A549 (cell line): ENCODE measurements around the gene KTN1. TPM values are rescaled to one million over a fixed set of nuclear protein-coding genes. Genes with fewer than 3 reads are reported as not detected.

Experiments
- ATAC-seq, 2 experiments: fragments of 200-7000 bp in 1 of 2; fragments of >200 bp in 1 of 2; cut with Nextera tagmentation in 1 of 2; cut with Tn5 transposase in 1 of 2; 3 replicates each; pipeline versions ENCODE4 v1.8.0 to v1.9.1; 2018 to 2020; ENCODE audit warnings: mild to moderate bottlenecking in 1 of 2, moderate library complexity in 1 of 2
- CTCF ChIA-PET: fragments of 300-600 bp; sonication (Branson Sonifier 250); formaldehyde crosslinking; extraction: SDS; loops from one replicate; lab custom pipeline; 2021; ENCODE audit warnings: antibody characterized with exemption, inconsistent platforms; lab: Yijun Ruan, JAX
- POLR2A ChIA-PET: fragments of 350-600 bp; formaldehyde crosslinking; extraction: SDS; loops from one replicate; lab custom pipeline; 2021; ENCODE audit warnings: antibody characterized with exemption, inconsistent platforms; lab: Yijun Ruan, JAX
- DNase-seq, 2 experiments: peaks; one replicate each; pipeline versions ENCODE4 v3.0.0 to v3.0.0-alpha.2; 2011 to 2016; ENCODE audit warnings: low read depth in 1 of 2, low spot score in 1 of 2
- FAIRE-seq: peaks from 2 replicates; lab custom pipeline; 2011; peaks lifted over from hg19 to GRCh38; lab: Jason Lieb, UNC
- H3K27ac ChIP-seq, 2 experiments: fragments of >200 bp; sonication (Bioruptor Twin); formaldehyde crosslinking; 3 replicates each; pipeline ENCODE4 v1.5.1; 2016 to 2017
- H3K4me1 ChIP-seq: fragments of >200 bp; sonication (Bioruptor Twin); formaldehyde crosslinking; 3 replicates; pipeline ENCODE4 v1.6.1; 2016
- H3K4me2 ChIP-seq: fragments of >200 bp; sonication (Bioruptor Twin); formaldehyde crosslinking; 3 replicates; pipeline ENCODE4 v1.6.1; 2016
- H3K4me3 ChIP-seq: fragments of >200 bp; sonication (Bioruptor Twin); formaldehyde crosslinking; 3 replicates; pipeline ENCODE4 v1.5.1; 2016
- H3K9me3 ChIP-seq: fragments of >200 bp; sonication (Bioruptor Twin); formaldehyde crosslinking; 3 replicates; pipeline ENCODE4 v1.6.1; 2016
- CEBPB ChIP-seq, 2 experiments: fragments of >200 bp in 1 of 2; sonication (Bioruptor Twin) in 1 of 2; formaldehyde crosslinking in 1 of 2; IDR thresholded peaks; 2 replicates each; pipeline ENCODE4 v1.6.1; 2012 to 2016
- CHD2 ChIP-seq: fragments of 150-350 bp; IDR thresholded peaks from 2 replicates; pipeline ENCODE4 v1.6.1; 2014; ENCODE audit warnings: low read length; ENCODE audit not compliant: partially characterized antibody
- CHD4 ChIP-seq: fragments of 200-600 bp; sonication (generic); IDR thresholded peaks from 2 replicates; pipeline ENCODE4 v1.6.1; 2016; ENCODE audit warnings: antibody characterized with exemption, mild to moderate bottlenecking, borderline replicate concordance
- CTCF ChIP-seq: fragments of >200 bp; sonication (Bioruptor Twin); formaldehyde crosslinking; IDR thresholded peaks from 3 replicates; pipeline ENCODE4 v1.5.1; 2016
- ESRRA ChIP-seq: fragments of 150-350 bp; IDR thresholded peaks from 2 replicates; pipeline ENCODE4 v1.6.1; 2014; ENCODE audit warnings: mild to moderate bottlenecking, low read length, borderline replicate concordance
- FOSB ChIP-seq: fragments of 250-450 bp; sonication (Bioruptor Pico); IDR thresholded peaks from 2 replicates; pipeline ENCODE4 v1.5.0; 2020; ENCODE audit warnings: mild to moderate bottlenecking, moderate library complexity
- FOSL2 ChIP-seq, 2 experiments: fragments of 450-650 bp in 1 of 2; fragments of >200 bp in 1 of 2; sonication (Bioruptor Twin) in 1 of 2; formaldehyde crosslinking; IDR thresholded peaks; 2 replicates each; pipeline versions ENCODE4 v1.5.0 to v1.6.1; 2016 to 2020; ENCODE audit warnings: mild to moderate bottlenecking in 1 of 2, moderate library complexity in 1 of 2
- FOXS1 ChIP-seq: fragments of 250-450 bp; sonication (Bioruptor Pico); IDR thresholded peaks from 2 replicates; pipeline ENCODE4 v1.5.0; 2020; ENCODE audit warnings: mild to moderate bottlenecking, moderate library complexity
- HMGXB4 ChIP-seq: fragments of 250-450 bp; sonication (Bioruptor Pico); IDR thresholded peaks from 2 replicates; pipeline ENCODE4 v1.5.0; 2021; ENCODE audit warnings: mild to moderate bottlenecking, moderate library complexity, borderline replicate concordance
- KDM1A ChIP-seq: fragments of 200-600 bp; sonication (generic); IDR thresholded peaks from 2 replicates; pipeline ENCODE4 v1.6.1; 2016; ENCODE audit warnings: low read depth, mild to moderate bottlenecking
- KDM5A ChIP-seq: fragments of 200-600 bp; sonication (generic); IDR thresholded peaks from 2 replicates; pipeline ENCODE4 v1.6.1; 2016; ENCODE audit warnings: antibody characterized with exemption, mild to moderate bottlenecking
- MAZ ChIP-seq: fragments of 150-350 bp; IDR thresholded peaks from 2 replicates; pipeline ENCODE4 v1.6.1; 2014; ENCODE audit warnings: antibody characterized with exemption, low read depth, low read length, borderline replicate concordance
- NFE2L2 ChIP-seq: fragments of 150-350 bp; conservative IDR thresholded peaks from 2 replicates; pipeline ENCODE4 v1.6.1; 2014; ENCODE audit warnings: low read length
- NPAS2 ChIP-seq: fragments of 250-450 bp; sonication (Bioruptor Pico); IDR thresholded peaks from 2 replicates; pipeline ENCODE4 v1.8.0; 2022; ENCODE audit warnings: mild to moderate bottlenecking, moderate library complexity, borderline replicate concordance
- NR3C1 ChIP-seq: fragments of >200 bp; sonication (Bioruptor Twin); formaldehyde crosslinking; IDR thresholded peaks from 3 replicates; pipeline ENCODE4 v1.6.1; 2017
- PHF8 ChIP-seq: fragments of 200-600 bp; sonication (generic); IDR thresholded peaks from 2 replicates; pipeline ENCODE4 v1.6.1; 2016; ENCODE audit warnings: low read depth, mild to moderate bottlenecking, antibody characterized with exemption, moderate library complexity, borderline replicate concordance
- RAD21 ChIP-seq, 2 experiments: fragments of >200 bp in 1 of 2; sonication (Bioruptor Twin) in 1 of 2; formaldehyde crosslinking in 1 of 2; IDR thresholded peaks in 1 of 2; conservative IDR thresholded peaks in 1 of 2; 2 replicates in 1 of 2; 3 replicates in 1 of 2; pipeline ENCODE4 v1.6.1; 2012 to 2018; ENCODE audit warnings: inconsistent platforms in 1 of 2
- RCOR1 ChIP-seq: fragments of 150-350 bp; IDR thresholded peaks from 2 replicates; pipeline ENCODE4 v1.6.1; 2014; ENCODE audit warnings: antibody characterized with exemption, low read length, low read depth
- SMC3 ChIP-seq: fragments of >200 bp; sonication (Bioruptor Twin); formaldehyde crosslinking; IDR thresholded peaks from 3 replicates; pipeline ENCODE4 v1.6.1; 2018; ENCODE audit warnings: inconsistent platforms
- SREBF2 ChIP-seq: fragments of 450-650 bp; IDR thresholded peaks from 2 replicates; pipeline ENCODE4 v1.6.1; 2014; ENCODE audit warnings: mild to moderate bottlenecking, moderate library complexity
- TFCP2L1 ChIP-seq: fragments of 250-450 bp; sonication (Bioruptor Pico); IDR thresholded peaks from 2 replicates; pipeline ENCODE4 v1.5.0; 2021; ENCODE audit warnings: mild to moderate bottlenecking
- ZFP36 ChIP-seq: fragments of 450-650 bp; IDR thresholded peaks from 2 replicates; pipeline ENCODE4 v1.6.1; 2014; ENCODE audit warnings: borderline replicate concordance; ENCODE audit not compliant: partially characterized antibody
- ZNF302 ChIP-seq: fragments of 250-450 bp; sonication (Bioruptor Pico); IDR thresholded peaks from 2 replicates; pipeline ENCODE4 v1.9.0; 2021; ENCODE audit warnings: inconsistent platforms, mild to moderate bottlenecking, moderate library complexity
- WGBS: methylation state at CpG from one replicate; pipeline ENCODE4 v1.1.6; 2017; ENCODE audit errors: missing lambda C conversion rate; 5-methylcytosine and 5-hydroxymethylcytosine counted together
- polyA plus RNA-seq, 4 experiments: library from polyadenylated mRNA; depleted of rRNA in 3 of 4; stranded (reverse); fragments of >200 nt; fragmentation: RNase III in 1 of 4; extraction: RNeasy Plus Mini Kit Qiagen cat#74134 plus additional on column Dnase treatment in 1 of 4; gene quantifications; 2 replicates in 3 of 4; 3 replicates in 1 of 4; pipeline ENCODE4 v1.2.3, GENCODE V29; 2011 to 2017
- TF ChIP-seq, protein P1 (sequence below): fragments of 200-600 bp; sonication (generic); IDR thresholded peaks from 2 replicates; pipeline ENCODE4 v1.6.1; 2016; ENCODE audit warnings: antibody characterized with exemption, mild to moderate bottlenecking, moderate library complexity

KTN1 gene
- polyA plus RNA-seq, 2 of the 4 experiments (the other 2 are of a cell fraction) = 153 to 233 TPM

GRCh38 chr14:55707365-55707804, 127.4 kb downstream of the KTN1 start:
- no peaks in the 10 kb centered on the region for H3K9me3 ChIP-seq
- DNase-seq (peak; percentile 41 to 61), FAIRE-seq (peak; percentile 81), ATAC-seq (peak; percentile 56 to 77; a peak in 4 of 6 replicates)
- no peak overlapping the region for H3K4me3 ChIP-seq
- POLR2A ChIA-PET = no interaction called here
- 0 out of 3 replicates have a peak overlapping the region, but pooled peaks have one; percentile 9 for H3K4me2 ChIP-seq
- TF ChIP-seq CEBPB (IDR thresholded peaks at IDR 0.05) (peak in 1 of 2 experiments; percentile 42; a peak in 1 of 4 replicates), CHD4 (no peak), NFE2L2 (no peak), ZNF302 (CRISPR knock-in tag) (no peak), FOXS1 (CRISPR knock-in tag) (0 out of 2 replicates have a peak, but pooled peaks have one; percentile 20), KDM5A (no peak), RAD21 (conservative IDR thresholded peaks at IDR 0.05 in 1 of 2, IDR thresholded peaks at IDR 0.05 in 1 of 2) (peak; percentile 90 to 94), FOSB (CRISPR knock-in tag) (no peak), FOSL2 (IDR thresholded peaks at IDR 0.05) (no peak), FOSL2 (CRISPR knock-in tag; IDR thresholded peaks at IDR 0.05) (no peak), CTCF (peak; percentile 86), SMC3 (peak; percentile 85), NR3C1 (no peak), NPAS2 (CRISPR knock-in tag) (no peak), CHD2 (no peak), HMGXB4 (CRISPR knock-in tag) (no peak), RCOR1 (no peak), ESRRA (no peak)
- H3K4me1 ChIP-seq = peaks cover 18% of the 10 kb centered on the region
- CTCF ChIA-PET = interaction anchor here (0.6 to 6.8 kb wide), 12 partner anchors 22 to 778 kb away, joined by 3 to 41 read pairs (median 3); no protein-coding TSS in a partner anchor
- 42% methylated on average over 6 of the region's 6 CpGs for WGBS
- peak overlapping the region in 1 of 2 experiments; percentile 34; a peak in 1 of 6 replicates for H3K27ac ChIP-seq

- FAIRE-seq = no peak
- H3K27ac ChIP-seq = no peak overlapping the region
- ChIA-PET CTCF (interaction anchor here (0.6 to 2.7 kb wide), 3 partner anchors 14 to 630 kb away, joined by 3 to 7 read pairs (median 7); no protein-coding TSS in a partner anchor), POLR2A (no interaction called here)
- ATAC-seq = no peak
- H3K4me1 ChIP-seq = peaks cover 17% of the 10 kb centered on the region
- no peak overlapping the region for H3K4me2 ChIP-seq
- no peaks in the 10 kb centered on the region for H3K9me3 ChIP-seq
- TF ChIP-seq ZFP36 = no peak
- TF ChIP-seq MAZ = no peak
- TF ChIP-seq CTCF = no peak
- no peak for TF ChIP-seq KDM1A
- TF ChIP-seq SREBF2 = no peak
- no peak for TF ChIP-seq FOSB (CRISPR knock-in tag)
- TF ChIP-seq PHF8 = no peak
- TF ChIP-seq TFCP2L1 = no peak
- TF ChIP-seq, protein P1, sequence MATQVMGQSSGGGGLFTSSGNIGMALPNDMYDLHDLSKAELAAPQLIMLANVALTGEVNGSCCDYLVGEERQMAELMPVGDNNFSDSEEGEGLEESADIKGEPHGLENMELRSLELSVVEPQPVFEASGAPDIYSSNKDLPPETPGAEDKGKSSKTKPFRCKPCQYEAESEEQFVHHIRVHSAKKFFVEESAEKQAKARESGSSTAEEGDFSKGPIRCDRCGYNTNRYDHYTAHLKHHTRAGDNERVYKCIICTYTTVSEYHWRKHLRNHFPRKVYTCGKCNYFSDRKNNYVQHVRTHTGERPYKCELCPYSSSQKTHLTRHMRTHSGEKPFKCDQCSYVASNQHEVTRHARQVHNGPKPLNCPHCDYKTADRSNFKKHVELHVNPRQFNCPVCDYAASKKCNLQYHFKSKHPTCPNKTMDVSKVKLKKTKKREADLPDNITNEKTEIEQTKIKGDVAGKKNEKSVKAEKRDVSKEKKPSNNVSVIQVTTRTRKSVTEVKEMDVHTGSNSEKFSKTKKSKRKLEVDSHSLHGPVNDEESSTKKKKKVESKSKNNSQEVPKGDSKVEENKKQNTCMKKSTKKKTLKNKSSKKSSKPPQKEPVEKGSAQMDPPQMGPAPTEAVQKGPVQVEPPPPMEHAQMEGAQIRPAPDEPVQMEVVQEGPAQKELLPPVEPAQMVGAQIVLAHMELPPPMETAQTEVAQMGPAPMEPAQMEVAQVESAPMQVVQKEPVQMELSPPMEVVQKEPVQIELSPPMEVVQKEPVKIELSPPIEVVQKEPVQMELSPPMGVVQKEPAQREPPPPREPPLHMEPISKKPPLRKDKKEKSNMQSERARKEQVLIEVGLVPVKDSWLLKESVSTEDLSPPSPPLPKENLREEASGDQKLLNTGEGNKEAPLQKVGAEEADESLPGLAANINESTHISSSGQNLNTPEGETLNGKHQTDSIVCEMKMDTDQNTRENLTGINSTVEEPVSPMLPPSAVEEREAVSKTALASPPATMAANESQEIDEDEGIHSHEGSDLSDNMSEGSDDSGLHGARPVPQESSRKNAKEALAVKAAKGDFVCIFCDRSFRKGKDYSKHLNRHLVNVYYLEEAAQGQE = no peak
- TF ChIP-seq RCOR1 = no peak
- no peak overlapping the region for H3K4me3 ChIP-seq
- 88% methylated on average over 2 of the region's 2 CpGs for WGBS
- DNase-seq = no peak
These were observed 130.6 kb downstream of the KTN1 start for GRCh38 chr14:55710506-55711041.
